Activated CD4-positive, alpha-beta T cell treated with anti-CD3 and anti-CD28 coated beads for 24 hours (primary cell): Measurements from ENCODE around the gene COMMD9.

Experiments used
- DNase-seq, 2 donors: peaks; one replicate each; pipeline ENCODE4 v3.0.0-alpha.2; 2020; ENCODE audit warnings: low read depth in 2 of 2

COMMD9 gene

GRCh38 chr11:36224209-36224882, 64.9 kb downstream of the COMMD9 start:
- no peak for DNase-seq

GRCh38 chr11:36222831-36223635, 66.2 kb downstream of the COMMD9 start:
- no peak for DNase-seq
